Testis (tissue), 2 donors: ENCODE results near the gene PCYOX1L.
"Not testable (repeated sequence)": the region's sequence is repeated elsewhere in the genome, so short reads cannot be mapped to it uniquely, and the experiment has no call there.

Experiments used
- POLR2A ChIP-seq: fragments of 450-650 bp; IDR thresholded peaks from one replicate; pipeline ENCODE4 v1.6.1; 2017; ENCODE audit warnings: antibody characterized with exemption, mild to moderate bottlenecking, moderate library complexity
- TF ChIP-seq, protein P1 (sequence below), 3 experiments: fragments of 450-650 bp in 2 of 3; fragments of 200-600 bp in 1 of 3; sonication (generic) in 1 of 3; IDR thresholded peaks; one replicate each; pipeline ENCODE4 v1.5.1; 2016 to 2019; ENCODE audit warnings: antibody characterized with exemption in 3 of 3, mild to moderate bottlenecking in 2 of 3, moderate library complexity in 1 of 3

DNA sequence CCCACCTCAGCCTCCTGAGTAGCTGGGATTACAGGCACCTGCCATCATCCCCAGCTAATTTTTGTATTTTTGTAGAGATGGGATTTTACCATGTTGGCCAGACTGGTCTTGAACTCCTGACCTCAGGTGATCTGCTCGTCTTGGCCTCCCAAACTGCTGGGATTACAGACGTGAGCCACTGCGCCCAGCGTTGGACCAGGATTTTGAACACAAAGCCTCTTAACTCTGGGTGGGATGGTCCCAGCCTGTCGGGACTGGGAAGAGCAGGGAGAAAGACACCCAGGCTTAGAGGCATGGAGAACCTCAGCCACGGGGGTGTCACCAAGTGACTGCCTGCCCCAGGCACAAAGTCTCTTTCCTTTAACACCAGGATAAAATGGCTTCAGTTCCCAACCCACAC, 33.2 kb downstream of the PCYOX1L start:
- TF ChIP-seq, protein P1, sequence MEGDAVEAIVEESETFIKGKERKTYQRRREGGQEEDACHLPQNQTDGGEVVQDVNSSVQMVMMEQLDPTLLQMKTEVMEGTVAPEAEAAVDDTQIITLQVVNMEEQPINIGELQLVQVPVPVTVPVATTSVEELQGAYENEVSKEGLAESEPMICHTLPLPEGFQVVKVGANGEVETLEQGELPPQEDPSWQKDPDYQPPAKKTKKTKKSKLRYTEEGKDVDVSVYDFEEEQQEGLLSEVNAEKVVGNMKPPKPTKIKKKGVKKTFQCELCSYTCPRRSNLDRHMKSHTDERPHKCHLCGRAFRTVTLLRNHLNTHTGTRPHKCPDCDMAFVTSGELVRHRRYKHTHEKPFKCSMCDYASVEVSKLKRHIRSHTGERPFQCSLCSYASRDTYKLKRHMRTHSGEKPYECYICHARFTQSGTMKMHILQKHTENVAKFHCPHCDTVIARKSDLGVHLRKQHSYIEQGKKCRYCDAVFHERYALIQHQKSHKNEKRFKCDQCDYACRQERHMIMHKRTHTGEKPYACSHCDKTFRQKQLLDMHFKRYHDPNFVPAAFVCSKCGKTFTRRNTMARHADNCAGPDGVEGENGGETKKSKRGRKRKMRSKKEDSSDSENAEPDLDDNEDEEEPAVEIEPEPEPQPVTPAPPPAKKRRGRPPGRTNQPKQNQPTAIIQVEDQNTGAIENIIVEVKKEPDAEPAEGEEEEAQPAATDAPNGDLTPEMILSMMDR (IDR thresholded peaks at IDR 0.05), result not testable (repeated sequence)
- TF ChIP-seq POLR2A, result not testable (repeated sequence)
